Right atrium auricular region (tissue), 2 donors: ENCODE results near the gene LCE2A. TPM values are rescaled to one million over a fixed set of nuclear protein-coding genes. Genes with fewer than 3 reads are reported as not detected.
"Not testable (repeated sequence)": the region's sequence is repeated elsewhere in the genome, so short reads cannot be mapped to it uniquely, and the experiment has no call there.

Experiments used
- DNase-seq: peaks from one replicate; pipeline ENCODE4 v3.0.0-alpha.2; 2019; ENCODE audit warnings: low spot score
- H3K27ac ChIP-seq, 2 donors: fragments of 200-600 bp; sonication (generic); 1 replicate in 1 of 2; 2 replicates in 1 of 2; pipeline ENCODE4 v1.5.1; 2016 to 2019
- H3K27me3 ChIP-seq, 2 donors: fragments of 200-600 bp; sonication (generic); one replicate each; pipeline versions ENCODE4 v1.5.1 to v1.6.0; 2017 to 2019
- H3K36me3 ChIP-seq: fragments of 200-600 bp; sonication (generic); one replicate; pipeline ENCODE4 v1.5.1; 2016
- H3K4me1 ChIP-seq, 2 donors: fragments of 200-600 bp; sonication (generic); one replicate each; pipeline versions ENCODE4 v1.5.1 to v1.6.0; 2017 to 2019
- H3K4me3 ChIP-seq, 2 donors: fragments of 200-600 bp; sonication (generic); 1 replicate in 1 of 2; 2 replicates in 1 of 2; pipeline ENCODE4 v1.5.1; 2017 to 2019; ENCODE audit warnings: mild to moderate bottlenecking in 1 of 2, moderate library complexity in 1 of 2
- H3K9me3 ChIP-seq, 2 donors: fragments of 200-600 bp; sonication (generic); one replicate each; pipeline ENCODE4 v1.5.1; 2019
- CTCF ChIP-seq, 2 donors: fragments of 200-600 bp; sonication (generic); IDR thresholded peaks; one replicate each; pipeline ENCODE4 v1.5.1; 2019; ENCODE audit warnings: antibody characterized with exemption in 2 of 2
- total RNA-seq, 2 donors: library from RNA; depleted of rRNA; stranded (reverse); fragments of >200 nt; gene quantifications; one replicate each; pipeline ENCODE4 v1.1.0, GENCODE V29; 2016

The LCE2A gene
- total RNA-seq, 2 donors from 2014 or later, result not detected

DNA sequence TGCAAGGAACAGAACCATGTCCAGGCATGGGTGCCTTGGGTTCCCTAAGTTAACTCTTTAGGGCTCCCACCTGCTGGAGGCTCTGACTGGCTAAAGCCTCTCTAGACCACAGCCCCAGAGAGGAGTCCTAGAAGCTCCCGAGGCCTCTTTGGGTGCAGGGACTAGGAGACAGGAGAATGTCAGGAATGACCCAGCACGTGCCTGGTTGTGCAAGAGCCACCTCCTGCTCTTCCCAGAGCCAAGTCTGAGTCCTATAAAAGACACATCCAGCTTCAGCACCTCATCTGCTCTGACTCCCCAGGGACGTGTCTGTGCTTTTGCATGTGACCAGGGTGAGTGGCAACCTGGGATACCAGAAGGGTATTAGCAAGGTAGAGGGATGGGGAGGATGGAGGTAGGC lies 35.0 kb upstream of the LCE2A start, which contains the start of gene LCE2D:
TSS of gene LCE2D (plus strand) at position 283 of the 400 bp plus-strand sequence. CDS start 726 bp downstream, outside the sequence.
- TF ChIP-seq CTCF (IDR thresholded peaks at IDR 0.05), result no peak
- no peak for DNase-seq
- H3K4me3 ChIP-seq, result no peak within 1 kb of the TSS
- no peak within 1 kb of the TSS for H3K27ac ChIP-seq
- no peaks in the 10 kb centered on the region for H3K27me3 ChIP-seq
- H3K4me1 ChIP-seq, result no peaks in the 10 kb centered on the region
- H3K36me3 ChIP-seq, result no peaks in the 10 kb centered on the region
- no peaks in the 10 kb centered on the region for H3K9me3 ChIP-seq

- not testable (repeated sequence) for H3K4me3 ChIP-seq, DNase-seq, H3K9me3 ChIP-seq, H3K36me3 ChIP-seq, H3K27ac ChIP-seq, H3K27me3 ChIP-seq, H3K4me1 ChIP-seq
These were observed 32.0 kb upstream of the LCE2A start for GRCh38 chr1:152666171-152666570.

DNA sequence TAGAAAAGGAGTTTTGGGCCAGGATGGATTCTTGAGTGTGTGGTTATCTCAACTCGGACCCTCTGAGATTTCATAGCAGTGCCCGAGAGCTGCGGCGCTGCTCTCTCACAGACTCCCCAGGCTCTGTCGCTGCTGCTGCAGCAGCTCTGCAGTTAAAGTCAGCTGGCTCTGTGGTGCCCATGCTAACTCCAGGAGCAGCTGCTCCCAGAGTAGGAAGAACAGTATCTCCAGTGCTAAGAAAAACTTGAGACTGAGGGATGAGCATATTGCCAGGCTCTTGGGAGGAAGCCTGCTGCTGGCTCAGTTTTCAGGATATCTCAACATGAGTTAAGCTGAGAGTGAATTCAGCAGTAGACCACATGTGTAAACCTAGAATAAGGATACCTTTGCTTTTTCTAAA lies 30.5 kb upstream of the LCE2A start:
- DNase-seq, result no peak
- no peaks in the 10 kb centered on the region for H3K36me3 ChIP-seq
- TF ChIP-seq CTCF (IDR thresholded peaks at IDR 0.05), result no peak
- H3K27me3 ChIP-seq, result no peaks in the 10 kb centered on the region
- no peaks in the 10 kb centered on the region for H3K9me3 ChIP-seq
- no peaks in the 10 kb centered on the region for H3K4me1 ChIP-seq
- no peak overlapping the region for H3K4me3 ChIP-seq
- H3K27ac ChIP-seq, result no peak overlapping the region

- no peak for DNase-seq
- Histone ChIP-seq H3K4me3 (no peak overlapping the region), H3K9me3 (no peaks in the 10 kb centered on the region), H3K27ac (no peak overlapping the region), H3K4me1 (no peaks in the 10 kb centered on the region), H3K36me3 (no peaks in the 10 kb centered on the region), H3K27me3 (no peaks in the 10 kb centered on the region)
- no peak for TF ChIP-seq CTCF (IDR thresholded peaks at IDR 0.05)
These were observed 25.1 kb upstream of the LCE2A start for GRCh38 chr1:152673016-152673415.

DNA sequence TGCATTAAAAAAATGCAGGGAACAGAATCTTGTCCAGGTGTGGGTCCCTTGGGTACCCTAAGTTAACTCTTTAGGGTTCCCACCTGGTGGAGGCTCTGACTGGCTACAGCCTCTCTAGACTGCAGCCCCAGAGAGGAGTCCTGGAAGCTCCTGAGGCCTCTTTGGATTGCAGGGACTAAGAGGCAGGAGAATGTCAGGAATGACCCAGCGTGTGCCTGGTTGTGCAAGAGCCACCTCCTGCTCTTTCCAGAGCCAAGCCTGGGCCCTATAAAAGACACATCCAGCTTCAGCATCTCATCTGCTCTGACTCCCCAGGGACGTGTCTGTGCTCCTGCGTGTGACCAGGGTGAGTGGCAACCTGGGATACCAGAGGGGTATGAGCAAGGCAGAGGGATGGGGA lies 23.2 kb upstream of the LCE2A start, which contains the start of gene LCE2C:
TSS of gene LCE2C (plus strand) at position 297 of the 400 bp plus-strand sequence. CDS start 737 bp downstream, outside the sequence.
- H3K27ac ChIP-seq, H3K9me3 ChIP-seq, H3K36me3 ChIP-seq, DNase-seq, H3K4me3 ChIP-seq, H3K4me1 ChIP-seq, H3K27me3 ChIP-seq: not testable (repeated sequence)

DNA sequence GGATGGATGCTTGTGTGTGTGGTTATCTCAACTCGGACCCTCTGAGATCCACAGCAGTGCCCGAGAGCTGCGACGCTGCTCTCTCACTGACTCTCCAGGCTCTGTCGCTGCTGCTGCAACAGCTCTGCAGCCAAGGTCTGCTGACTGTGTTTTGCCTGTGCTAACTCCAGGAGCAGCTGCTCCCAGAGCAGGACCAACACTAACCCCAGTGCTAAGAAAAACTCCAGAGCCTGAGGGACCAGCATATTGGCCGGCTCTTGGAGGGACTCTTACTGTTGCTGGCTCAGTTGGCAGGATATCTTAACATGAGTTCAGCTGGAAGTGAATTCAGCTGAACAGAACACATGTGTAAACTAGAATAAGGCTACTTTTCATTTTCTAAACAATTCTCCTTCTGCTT lies 18.7 kb upstream of the LCE2A start:
- no peaks in the 10 kb centered on the region for H3K36me3 ChIP-seq
- peaks cover 0 to 3% of the 10 kb centered on the region in 2 donors for H3K9me3 ChIP-seq
- TF ChIP-seq CTCF (IDR thresholded peaks at IDR 0.05), result no peak
- DNase-seq, result no peak
- no peaks in the 10 kb centered on the region for H3K27me3 ChIP-seq
- H3K27ac ChIP-seq, result no peak overlapping the region
- H3K4me1 ChIP-seq, result no peaks in the 10 kb centered on the region
- no peak overlapping the region for H3K4me3 ChIP-seq

- Histone ChIP-seq H3K9me3 (peaks cover 0 to 3% of the 10 kb centered on the region in 2 donors), H3K4me3 (no peak overlapping the region), H3K27me3 (no peaks in the 10 kb centered on the region), H3K36me3 (no peaks in the 10 kb centered on the region), H3K4me1 (no peaks in the 10 kb centered on the region), H3K27ac (no peak overlapping the region)
- no peak for DNase-seq
- no peak for TF ChIP-seq CTCF (IDR thresholded peaks at IDR 0.05)
These were observed 16.5 kb upstream of the LCE2A start for GRCh38 chr1:152681616-152682015.
